ENCODE measurements around the gene CELA3A. TPM values are rescaled to one million over a fixed set of nuclear protein-coding genes. Genes with fewer than 3 reads are reported as not detected.

CELA3A gene
- total and polyA plus RNA-seq, 10 of the 15 experiments (the other 5 are each of a cell fraction or from before 2014, with no cell fraction given), result 7.6 TPM; not detected in 9

DNA sequence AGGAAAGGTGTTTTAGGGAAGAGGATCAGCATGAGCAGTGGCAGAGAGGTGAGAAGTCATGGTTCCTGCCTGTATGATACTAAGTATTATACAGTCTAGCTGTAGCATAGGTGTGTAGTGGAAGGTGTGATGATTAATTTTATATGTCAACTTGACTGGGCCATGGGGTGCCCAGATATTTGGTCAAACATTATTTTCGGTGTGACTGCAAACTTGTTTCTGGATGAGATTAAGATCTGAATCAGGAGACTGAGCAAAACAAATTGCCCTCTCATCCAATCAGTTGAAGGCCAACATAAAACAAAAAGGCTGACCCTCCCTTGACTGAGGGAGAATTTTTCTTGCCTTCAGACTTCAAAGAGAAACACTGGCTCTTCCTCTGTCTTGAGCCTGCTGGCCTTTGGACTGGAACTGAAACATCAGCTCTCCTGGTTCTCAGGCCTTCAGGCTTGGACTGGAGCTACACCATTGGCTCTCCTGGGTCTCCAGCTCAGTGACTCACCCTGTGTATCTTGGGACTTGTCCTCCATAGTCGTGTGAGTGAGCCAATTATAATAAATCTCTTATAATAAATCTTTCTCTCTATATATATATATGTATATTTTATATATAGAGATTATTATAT lies 44.3 kb downstream of the CELA3A start:
- Histone ChIP-seq H3K27ac (ENCODE audit: control insufficient read depth, insufficient read depth) (peak overlapping the region; percentile 3; the same call in 1 of the 2 replicates), H3K9me3 (replicated peaks; ENCODE audit: control insufficient read depth, insufficient read depth, low read length) (peaks cover 2% of the 10 kb centered on the region; the same call in 1 of the 3 replicates), H3K79me2 (ENCODE audit: control insufficient read depth, insufficient read depth, low read length) (no peaks in the 10 kb centered on the region), H4K20me1 (ENCODE audit: control insufficient read depth, insufficient read depth) (no peaks in the 10 kb centered on the region), H3K4me1 (ENCODE audit: control insufficient read depth, insufficient read depth, low read length) (peaks cover 37% of the 10 kb centered on the region), H2AFZ (ENCODE audit: control insufficient read depth, low read depth, low read length) (no peak overlapping the region), H3K36me3 (ENCODE audit: control insufficient read depth in 2 of 2, insufficient read depth in 2 of 2, low read length in 1 of 2) (no peaks in the 10 kb centered on the region), H3K9ac (ENCODE audit: control insufficient read depth, insufficient read depth, low read length) (no peak overlapping the region), H3K4me3 (no peak overlapping the region), H3K4me2 (ENCODE audit: control insufficient read depth, insufficient read depth) (no peak overlapping the region), H3K27me3 (replicated peaks in 1 of 2; ENCODE audit: control insufficient read depth in 2 of 2, insufficient read depth in 2 of 2, low read length in 1 of 2) (no peaks in the 10 kb centered on the region)
- ChIA-PET POLR2A (interaction anchor here (0.6 to 21.4 kb wide), 2 partner anchors 19 to 30 kb away, joined by 3 to 325 read pairs; no protein-coding TSS in a partner anchor), RAD21 (ENCODE audit: unreplicated experiment) (interaction anchor here (0.9 to 1.5 kb wide), 2 partner anchors 17 to 20 kb away, joined by 3 to 5 read pairs; no protein-coding TSS in a partner anchor), SMC1A (ENCODE audit: uncharacterized antibody, unreplicated experiment) (interaction anchor here (1.3 to 11.2 kb wide), 3 partner anchors 15 to 22 kb away, joined by 3 to 100 read pairs (median 3); no protein-coding TSS in a partner anchor), CTCF (no interaction called here)
- intact Hi-C loops (cut with micrococcal nuclease; ENCODE audit: unreplicated experiment) (loop anchor here (10.0 kb wide), 1 partner anchor 1679 kb away; no protein-coding TSS in a partner anchor), in situ Hi-C loops (cut with MboI) (no loop called here)
- no peak for FAIRE-seq
- no peak for ATAC-seq
- no TSS peak for BruUV-seq (replicated peaks)
- 46% methylated on average over 2 of the region's 2 CpGs for whole genome bisulfite sequencing (ENCODE audit: insufficient coverage, insufficient replicate concordance, low lambda C conversion rate, missing lambda C conversion rate)
- DNase-seq (ENCODE audit: low read depth, low spot score), result no peak
- TF ChIP-seq, protein P1, sequence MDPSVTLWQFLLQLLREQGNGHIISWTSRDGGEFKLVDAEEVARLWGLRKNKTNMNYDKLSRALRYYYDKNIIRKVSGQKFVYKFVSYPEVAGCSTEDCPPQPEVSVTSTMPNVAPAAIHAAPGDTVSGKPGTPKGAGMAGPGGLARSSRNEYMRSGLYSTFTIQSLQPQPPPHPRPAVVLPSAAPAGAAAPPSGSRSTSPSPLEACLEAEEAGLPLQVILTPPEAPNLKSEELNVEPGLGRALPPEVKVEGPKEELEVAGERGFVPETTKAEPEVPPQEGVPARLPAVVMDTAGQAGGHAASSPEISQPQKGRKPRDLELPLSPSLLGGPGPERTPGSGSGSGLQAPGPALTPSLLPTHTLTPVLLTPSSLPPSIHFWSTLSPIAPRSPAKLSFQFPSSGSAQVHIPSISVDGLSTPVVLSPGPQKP (IDR thresholded peaks at IDR 0.05; ENCODE audit: low read depth, low read length), result no peak
- TF ChIP-seq ETV6 (conservative IDR thresholded peaks at IDR 0.05 in 1 of 2, IDR thresholded peaks at IDR 0.05 in 1 of 2; ENCODE audit: borderline replicate concordance in 1 of 2, low read depth in 1 of 2) (no peak), IKZF2 (IDR thresholded peaks at IDR 0.05) (no peak), RB1 (IDR thresholded peaks at IDR 0.05; ENCODE audit: borderline replicate concordance) (no peak), NR2C1 (IDR thresholded peaks at IDR 0.05) (no peak)
- TF ChIP-seq, protein P2, sequence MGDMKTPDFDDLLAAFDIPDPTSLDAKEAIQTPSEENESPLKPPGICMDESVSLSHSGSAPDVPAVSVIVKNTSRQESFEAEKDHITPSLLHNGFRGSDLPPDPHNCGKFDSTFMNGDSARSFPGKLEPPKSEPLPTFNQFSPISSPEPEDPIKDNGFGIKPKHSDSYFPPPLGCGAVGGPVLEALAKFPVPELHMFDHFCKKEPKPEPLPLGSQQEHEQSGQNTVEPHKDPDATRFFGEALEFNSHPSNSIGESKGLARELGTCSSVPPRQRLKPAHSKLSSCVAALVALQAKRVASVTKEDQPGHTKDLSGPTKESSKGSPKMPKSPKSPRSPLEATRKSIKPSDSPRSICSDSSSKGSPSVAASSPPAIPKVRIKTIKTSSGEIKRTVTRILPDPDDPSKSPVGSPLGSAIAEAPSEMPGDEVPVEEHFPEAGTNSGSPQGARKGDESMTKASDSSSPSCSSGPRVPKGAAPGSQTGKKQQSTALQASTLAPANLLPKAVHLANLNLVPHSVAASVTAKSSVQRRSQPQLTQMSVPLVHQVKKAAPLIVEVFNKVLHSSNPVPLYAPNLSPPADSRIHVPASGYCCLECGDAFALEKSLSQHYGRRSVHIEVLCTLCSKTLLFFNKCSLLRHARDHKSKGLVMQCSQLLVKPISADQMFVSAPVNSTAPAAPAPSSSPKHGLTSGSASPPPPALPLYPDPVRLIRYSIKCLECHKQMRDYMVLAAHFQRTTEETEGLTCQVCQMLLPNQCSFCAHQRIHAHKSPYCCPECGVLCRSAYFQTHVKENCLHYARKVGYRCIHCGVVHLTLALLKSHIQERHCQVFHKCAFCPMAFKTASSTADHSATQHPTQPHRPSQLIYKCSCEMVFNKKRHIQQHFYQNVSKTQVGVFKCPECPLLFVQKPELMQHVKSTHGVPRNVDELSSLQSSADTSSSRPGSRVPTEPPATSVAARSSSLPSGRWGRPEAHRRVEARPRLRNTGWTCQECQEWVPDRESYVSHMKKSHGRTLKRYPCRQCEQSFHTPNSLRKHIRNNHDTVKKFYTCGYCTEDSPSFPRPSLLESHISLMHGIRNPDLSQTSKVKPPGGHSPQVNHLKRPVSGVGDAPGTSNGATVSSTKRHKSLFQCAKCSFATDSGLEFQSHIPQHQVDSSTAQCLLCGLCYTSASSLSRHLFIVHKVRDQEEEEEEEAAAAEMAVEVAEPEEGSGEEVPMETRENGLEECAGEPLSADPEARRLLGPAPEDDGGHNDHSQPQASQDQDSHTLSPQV (IDR thresholded peaks at IDR 0.05), result no peak
- TF ChIP-seq, protein P3, sequence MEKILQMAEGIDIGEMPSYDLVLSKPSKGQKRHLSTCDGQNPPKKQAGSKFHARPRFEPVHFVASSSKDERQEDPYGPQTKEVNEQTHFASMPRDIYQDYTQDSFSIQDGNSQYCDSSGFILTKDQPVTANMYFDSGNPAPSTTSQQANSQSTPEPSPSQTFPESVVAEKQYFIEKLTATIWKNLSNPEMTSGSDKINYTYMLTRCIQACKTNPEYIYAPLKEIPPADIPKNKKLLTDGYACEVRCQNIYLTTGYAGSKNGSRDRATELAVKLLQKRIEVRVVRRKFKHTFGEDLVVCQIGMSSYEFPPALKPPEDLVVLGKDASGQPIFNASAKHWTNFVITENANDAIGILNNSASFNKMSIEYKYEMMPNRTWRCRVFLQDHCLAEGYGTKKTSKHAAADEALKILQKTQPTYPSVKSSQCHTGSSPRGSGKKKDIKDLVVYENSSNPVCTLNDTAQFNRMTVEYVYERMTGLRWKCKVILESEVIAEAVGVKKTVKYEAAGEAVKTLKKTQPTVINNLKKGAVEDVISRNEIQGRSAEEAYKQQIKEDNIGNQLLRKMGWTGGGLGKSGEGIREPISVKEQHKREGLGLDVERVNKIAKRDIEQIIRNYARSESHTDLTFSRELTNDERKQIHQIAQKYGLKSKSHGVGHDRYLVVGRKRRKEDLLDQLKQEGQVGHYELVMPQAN (conservative IDR thresholded peaks at IDR 0.05), result no peak
- TF ChIP-seq, protein P4, sequence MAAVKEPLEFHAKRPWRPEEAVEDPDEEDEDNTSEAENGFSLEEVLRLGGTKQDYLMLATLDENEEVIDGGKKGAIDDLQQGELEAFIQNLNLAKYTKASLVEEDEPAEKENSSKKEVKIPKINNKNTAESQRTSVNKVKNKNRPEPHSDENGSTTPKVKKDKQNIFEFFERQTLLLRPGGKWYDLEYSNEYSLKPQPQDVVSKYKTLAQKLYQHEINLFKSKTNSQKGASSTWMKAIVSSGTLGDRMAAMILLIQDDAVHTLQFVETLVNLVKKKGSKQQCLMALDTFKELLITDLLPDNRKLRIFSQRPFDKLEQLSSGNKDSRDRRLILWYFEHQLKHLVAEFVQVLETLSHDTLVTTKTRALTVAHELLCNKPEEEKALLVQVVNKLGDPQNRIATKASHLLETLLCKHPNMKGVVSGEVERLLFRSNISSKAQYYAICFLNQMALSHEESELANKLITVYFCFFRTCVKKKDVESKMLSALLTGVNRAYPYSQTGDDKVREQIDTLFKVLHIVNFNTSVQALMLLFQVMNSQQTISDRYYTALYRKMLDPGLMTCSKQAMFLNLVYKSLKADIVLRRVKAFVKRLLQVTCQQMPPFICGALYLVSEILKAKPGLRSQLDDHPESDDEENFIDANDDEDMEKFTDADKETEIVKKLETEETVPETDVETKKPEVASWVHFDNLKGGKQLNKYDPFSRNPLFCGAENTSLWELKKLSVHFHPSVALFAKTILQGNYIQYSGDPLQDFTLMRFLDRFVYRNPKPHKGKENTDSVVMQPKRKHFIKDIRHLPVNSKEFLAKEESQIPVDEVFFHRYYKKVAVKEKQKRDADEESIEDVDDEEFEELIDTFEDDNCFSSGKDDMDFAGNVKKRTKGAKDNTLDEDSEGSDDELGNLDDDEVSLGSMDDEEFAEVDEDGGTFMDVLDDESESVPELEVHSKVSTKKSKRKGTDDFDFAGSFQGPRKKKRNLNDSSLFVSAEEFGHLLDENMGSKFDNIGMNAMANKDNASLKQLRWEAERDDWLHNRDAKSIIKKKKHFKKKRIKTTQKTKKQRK (IDR thresholded peaks at IDR 0.05; ENCODE audit: low read depth, low read length), result no peak
- TF ChIP-seq, protein P5, sequence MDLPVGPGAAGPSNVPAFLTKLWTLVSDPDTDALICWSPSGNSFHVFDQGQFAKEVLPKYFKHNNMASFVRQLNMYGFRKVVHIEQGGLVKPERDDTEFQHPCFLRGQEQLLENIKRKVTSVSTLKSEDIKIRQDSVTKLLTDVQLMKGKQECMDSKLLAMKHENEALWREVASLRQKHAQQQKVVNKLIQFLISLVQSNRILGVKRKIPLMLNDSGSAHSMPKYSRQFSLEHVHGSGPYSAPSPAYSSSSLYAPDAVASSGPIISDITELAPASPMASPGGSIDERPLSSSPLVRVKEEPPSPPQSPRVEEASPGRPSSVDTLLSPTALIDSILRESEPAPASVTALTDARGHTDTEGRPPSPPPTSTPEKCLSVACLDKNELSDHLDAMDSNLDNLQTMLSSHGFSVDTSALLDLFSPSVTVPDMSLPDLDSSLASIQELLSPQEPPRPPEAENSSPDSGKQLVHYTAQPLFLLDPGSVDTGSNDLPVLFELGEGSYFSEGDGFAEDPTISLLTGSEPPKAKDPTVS (IDR thresholded peaks at IDR 0.05; ENCODE audit: low read depth, low read length), result no peak

All from GM12878 (cell line).